Measurements from ENCODE around the gene BLTP3A. TPM values are rescaled to one million over a fixed set of nuclear protein-coding genes. Genes with fewer than 3 reads are reported as not detected.

BLTP3A gene
- total and polyA plus RNA-seq, 2 of the 13 experiments (the other 11 are each of a cell fraction or from before 2014, with no cell fraction given), result 22.1 to 24.0 TPM

- TF ChIP-seq SMC3 (IDR thresholded peaks at IDR 0.05; ENCODE audit: low read length) (0 out of 2 replicates have a peak, but pooled peaks have one; percentile 6), SOX5 (CRISPR knock-in tag; IDR thresholded peaks at IDR 0.05; ENCODE audit: borderline replicate concordance) (peak; percentile 79), PAXIP1 (CRISPR knock-in tag; conservative IDR thresholded peaks at IDR 0.05) (peak; percentile 84), ZNF362 (CRISPR knock-in tag; IDR thresholded peaks at IDR 0.05; ENCODE audit: borderline replicate concordance) (no peak; the same call in 1 of the 2 replicates), HDAC2 (CRISPR knock-in tag; IDR thresholded peaks at IDR 0.05) (0 out of 2 replicates have a peak, but pooled peaks have one; percentile 10), CCAR2 (optimal IDR thresholded peaks at IDR 0.05; ENCODE audit: low read depth, low read length) (no peak), ZNF710 (CRISPR knock-in tag; IDR thresholded peaks at IDR 0.05; ENCODE audit: borderline replicate concordance) (peak; percentile 67; the same call in 1 of the 2 replicates), HDAC1 (CRISPR knock-in tag; IDR thresholded peaks at IDR 0.05) (0 out of 2 replicates have a peak, but pooled peaks have one; percentile 23), MTERF4 (CRISPR knock-in tag; IDR thresholded peaks at IDR 0.05) (no peak), ZNF281 (CRISPR knock-in tag; IDR thresholded peaks at IDR 0.05; ENCODE audit: borderline replicate concordance) (no peak), ZNF501 (CRISPR knock-in tag; IDR thresholded peaks at IDR 0.05) (0 out of 2 replicates have a peak, but pooled peaks have one; percentile 63), SP5 (CRISPR knock-in tag; IDR thresholded peaks at IDR 0.05; ENCODE audit: borderline replicate concordance, low read depth) (0 out of 2 replicates have a peak, but pooled peaks have one; percentile 8), ZFX (CRISPR knock-in tag; IDR thresholded peaks at IDR 0.05; ENCODE audit: low read depth) (peak; percentile 33; the same call in 1 of the 2 replicates), POLR2AphosphoS5 (IDR thresholded peaks at IDR 0.05; ENCODE audit: low read depth, low read length) (peak; percentile 31; the same call in 1 of the 2 replicates), ZNF124 (CRISPR knock-in tag; IDR thresholded peaks at IDR 0.05) (0 out of 2 replicates have a peak, but pooled peaks have one; percentile 50), ZMYM3 (CRISPR knock-in tag; IDR thresholded peaks at IDR 0.05) (0 out of 2 replicates have a peak, but pooled peaks have one; percentile 4), ZBTB7B (CRISPR knock-in tag; IDR thresholded peaks at IDR 0.05) (0 out of 2 replicates have a peak, but pooled peaks have one; percentile 7)
These were observed 46.4 kb upstream of the BLTP3A start (continued) for GRCh38 chr6:34745277-34746103.

Measured in HepG2 (cell line).